Measurements from ENCODE around the gene PALM2AKAP2. TPM values are rescaled to one million over a fixed set of nuclear protein-coding genes. Genes with fewer than 3 reads are reported as not detected.

PALM2AKAP2 gene
- total RNA-seq, 4 donors from 2014 or later: 0.15 to 1.4 (median 1.0) TPM

GRCh38 chr9:109781086-109781485 lies 1.1 kb downstream of the PALM2AKAP2 start:
- Histone ChIP-seq H3K27ac (peak overlapping the region in 2 of 4 donors; percentile 50 to 66), H3K36me3 (no peaks in the 10 kb centered on the region), H3K4me3 (peak overlapping the region; percentile 58 to 64 (median 58)), H3K4me1 (peaks cover 6 to 8% of the 10 kb centered on the region in 2 donors), H3K27me3 (peaks cover 0 to 4% (median 2%) of the 10 kb centered on the region in 3 donors), H3K9me3 (no peaks in the 10 kb centered on the region)
- ATAC-seq (peak in 1 of 2 donors; percentile 14), DNase-seq (no peak)
- in situ Hi-C loops (cut with MboI; ENCODE audit: low sequenced_read_pairs in 4 of 4): no loop called here
- intact Hi-C loops (cut with DNase I; ENCODE audit: low total_unique reads): no loop called here
- no peak for TF ChIP-seq CTCF (IDR thresholded peaks at IDR 0.05 in 4 of 5, conservative IDR thresholded peaks at IDR 0.05 in 1 of 5)
- no peak for TF ChIP-seq POLR2A (IDR thresholded peaks at IDR 0.05)

- peak; percentile 71 to 76 for ATAC-seq
- Histone ChIP-seq H3K4me1 (peaks cover 6 to 8% of the 10 kb centered on the region in 2 donors), H3K27ac (peak overlapping the region in 1 of 4 donors; percentile 66), H3K4me3 (peak overlapping the region in 1 of 4 donors; percentile 64), H3K36me3 (no peaks in the 10 kb centered on the region), H3K9me3 (no peaks in the 10 kb centered on the region), H3K27me3 (peaks cover 0 to 4% (median 2%) of the 10 kb centered on the region in 3 donors)
- peak in 1 of 2 donors; percentile 37 for DNase-seq
- intact Hi-C loops (cut with DNase I; ENCODE audit: low total_unique reads) (no loop called here), in situ Hi-C loops (cut with MboI; ENCODE audit: low sequenced_read_pairs in 4 of 4) (no loop called here)
- TF ChIP-seq POLR2A (IDR thresholded peaks at IDR 0.05) (no peak), CTCF (IDR thresholded peaks at IDR 0.05 in 4 of 5, conservative IDR thresholded peaks at IDR 0.05 in 1 of 5) (no peak)
Measured at GRCh38 chr9:109781541-109782197, 1.7 kb downstream of the PALM2AKAP2 start.

- Histone ChIP-seq H3K4me3 (no peak overlapping the region), H3K27me3 (no peaks in the 10 kb centered on the region), H3K9me3 (no peaks in the 10 kb centered on the region), H3K36me3 (no peaks in the 10 kb centered on the region), H3K27ac (no peak overlapping the region), H3K4me1 (peaks cover 0 to under 1% of the 10 kb centered on the region in 2 donors)
- in situ Hi-C loops (cut with MboI; ENCODE audit: low sequenced_read_pairs in 4 of 4) (no loop called here), intact Hi-C loops (cut with DNase I; ENCODE audit: low total_unique reads) (no loop called here)
- TF ChIP-seq POLR2A (IDR thresholded peaks at IDR 0.05) (no peak), CTCF (IDR thresholded peaks at IDR 0.05 in 4 of 5, conservative IDR thresholded peaks at IDR 0.05 in 1 of 5) (no peak)
- ATAC-seq (no peak), DNase-seq (no peak)
Measured at GRCh38 chr9:109787735-109788134, 7.7 kb downstream of the PALM2AKAP2 start.

GRCh38 chr9:109789556-109789955 lies 9.6 kb downstream of the PALM2AKAP2 start:
- intact Hi-C loops (cut with DNase I; ENCODE audit: low total_unique reads) (no loop called here), in situ Hi-C loops (cut with MboI; ENCODE audit: low sequenced_read_pairs in 4 of 4) (no loop called here)
- peaks cover 0 to 8% of the 10 kb centered on the region in 2 donors for H3K4me1 ChIP-seq
- no peaks in the 10 kb centered on the region for H3K27me3 ChIP-seq
- H3K27ac ChIP-seq: no peak overlapping the region
- H3K9me3 ChIP-seq: no peaks in the 10 kb centered on the region
- DNase-seq: no peak
- ATAC-seq: no peak
- TF ChIP-seq CTCF (IDR thresholded peaks at IDR 0.05 in 4 of 5, conservative IDR thresholded peaks at IDR 0.05 in 1 of 5) (no peak), POLR2A (IDR thresholded peaks at IDR 0.05) (no peak)
- H3K36me3 ChIP-seq: no peaks in the 10 kb centered on the region
- H3K4me3 ChIP-seq: no peak overlapping the region

Data from gastrocnemius medialis (tissue), 4 donors.